Measurements from ENCODE around the gene COPG2.

Gene COPG2

GRCh38 chr7:130492523-130493274 lies 175.8 kb downstream of the COPG2 start:
- H3K9me3 Mint-ChIP-seq = no peaks in the 10 kb centered on the region
- H3K4me3 Mint-ChIP-seq = peak overlapping the region; percentile 8 to 29
- DNase-seq = no peak
- ATAC-seq (replicated peaks) = no peak
- H3K36me3 Mint-ChIP-seq (ENCODE audit: insufficient read depth) = peaks cover 8% of the 10 kb centered on the region
- no peak overlapping the region for H3K27ac Mint-ChIP-seq
- H3K4me1 Mint-ChIP-seq (ENCODE audit: low read depth in 2 of 2) = peaks cover 7 to 8% of the 10 kb centered on the region in 2 donors
- H3K27me3 Mint-ChIP-seq = peaks cover 37 to 64% of the 10 kb centered on the region in 2 donors

DNA sequence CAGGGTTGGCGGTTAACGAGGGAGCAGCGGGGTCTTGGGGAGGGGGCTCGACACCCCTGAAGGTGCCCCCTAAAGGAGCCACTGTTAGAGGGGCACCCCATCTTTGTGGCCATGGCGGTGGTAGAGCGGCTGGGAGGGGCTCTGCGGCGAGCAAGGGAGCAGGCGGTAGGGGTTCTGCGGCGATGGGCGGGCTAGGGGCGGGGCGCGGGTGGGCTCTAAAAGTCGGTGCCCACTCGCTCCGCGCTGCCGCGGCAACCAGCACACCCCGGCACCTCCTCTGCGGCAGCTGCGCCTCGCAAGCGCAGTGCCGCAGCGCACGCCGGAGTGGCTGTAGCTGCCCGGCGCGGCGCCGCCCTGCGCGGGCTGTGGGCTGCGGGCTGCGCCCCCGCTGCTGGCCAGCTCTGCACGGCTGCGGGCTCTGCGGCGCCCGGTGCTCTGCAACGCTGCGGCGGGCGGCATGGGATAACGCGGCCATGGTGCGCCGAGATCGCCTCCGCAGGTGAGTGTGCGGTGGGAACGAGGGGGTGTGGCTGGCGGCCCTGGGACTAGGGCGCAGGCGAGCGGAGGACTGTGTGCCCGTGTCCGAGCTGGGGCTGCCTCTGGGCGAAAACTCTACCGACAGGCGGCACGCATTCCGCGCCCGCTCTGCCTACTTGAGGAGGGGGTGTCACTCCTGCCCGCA lies 176.6 kb downstream of the COPG2 start, which contains the start of gene MEST:
MEST (plus strand) TSS at position 245 of the 682 bp plus-strand sequence; CDS start at position 474, 229 bp downstream.
- DNase-seq = no peak
- H3K36me3 Mint-ChIP-seq (ENCODE audit: insufficient read depth) = peaks cover 6% of the 10 kb centered on the region
- peaks cover 8% of the 10 kb centered on the region in 2 donors for H3K4me1 Mint-ChIP-seq (ENCODE audit: low read depth in 2 of 2)
- peaks cover 39 to 71% of the 10 kb centered on the region in 2 donors for H3K27me3 Mint-ChIP-seq
- no peaks in the 10 kb centered on the region for H3K9me3 Mint-ChIP-seq
- no peak within 1 kb of the TSS for H3K27ac Mint-ChIP-seq
- peak; percentile 47 for ATAC-seq (replicated peaks)
- H3K4me3 Mint-ChIP-seq = peak within 1 kb of the TSS; percentile 64 to 71

GRCh38 chr7:130490888-130491804 lies 177.4 kb downstream of the COPG2 start:
- H3K4me3 Mint-ChIP-seq = peak overlapping the region; percentile 64 to 71
- peaks cover 43 to 79% of the 10 kb centered on the region in 2 donors for H3K27me3 Mint-ChIP-seq
- peaks cover 3% of the 10 kb centered on the region for H3K36me3 Mint-ChIP-seq (ENCODE audit: insufficient read depth)
- peaks cover 15 to 16% of the 10 kb centered on the region in 2 donors for H3K4me1 Mint-ChIP-seq (ENCODE audit: low read depth in 2 of 2)
- ATAC-seq (replicated peaks) (peak; percentile 23), DNase-seq (peak in 2 of 3 experiments; percentile 14 to 17)
- H3K9me3 Mint-ChIP-seq = no peaks in the 10 kb centered on the region
- H3K27ac Mint-ChIP-seq = no peak overlapping the region

DNA sequence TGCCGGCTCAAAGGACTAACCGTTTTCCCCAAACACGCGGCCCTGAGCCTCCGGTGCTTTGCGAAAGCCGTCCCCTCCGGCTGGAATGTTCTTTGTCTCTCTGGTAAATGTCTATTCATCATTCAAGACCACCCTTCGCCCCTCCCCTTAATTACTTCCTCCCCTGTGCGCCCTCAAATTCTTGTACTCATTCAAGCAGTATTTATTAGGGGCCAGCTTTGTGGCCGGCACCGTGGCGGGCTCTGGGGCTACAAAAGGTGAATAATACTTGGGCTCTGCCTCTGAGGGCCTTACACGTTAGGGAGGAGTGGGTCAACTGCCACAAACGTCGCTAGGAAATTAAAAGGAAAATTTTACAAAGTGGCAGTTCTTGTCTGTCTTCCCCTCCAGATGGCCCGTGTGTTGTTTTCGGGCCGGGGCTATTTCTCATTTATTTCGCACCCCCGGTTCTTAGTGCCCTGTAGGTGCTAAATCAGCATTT lies 178.2 kb downstream of the COPG2 start:
- peaks cover 3% of the 10 kb centered on the region for H3K36me3 Mint-ChIP-seq (ENCODE audit: insufficient read depth)
- H3K27me3 Mint-ChIP-seq = peaks cover 51 to 87% of the 10 kb centered on the region in 2 donors
- DNase-seq (no peak), ATAC-seq (replicated peaks) (no peak)
- H3K9me3 Mint-ChIP-seq = no peaks in the 10 kb centered on the region
- no peak overlapping the region for H3K4me3 Mint-ChIP-seq
- peaks cover 21 to 22% of the 10 kb centered on the region in 2 donors for H3K4me1 Mint-ChIP-seq (ENCODE audit: low read depth in 2 of 2)
- H3K27ac Mint-ChIP-seq = no peak overlapping the region

DNA sequence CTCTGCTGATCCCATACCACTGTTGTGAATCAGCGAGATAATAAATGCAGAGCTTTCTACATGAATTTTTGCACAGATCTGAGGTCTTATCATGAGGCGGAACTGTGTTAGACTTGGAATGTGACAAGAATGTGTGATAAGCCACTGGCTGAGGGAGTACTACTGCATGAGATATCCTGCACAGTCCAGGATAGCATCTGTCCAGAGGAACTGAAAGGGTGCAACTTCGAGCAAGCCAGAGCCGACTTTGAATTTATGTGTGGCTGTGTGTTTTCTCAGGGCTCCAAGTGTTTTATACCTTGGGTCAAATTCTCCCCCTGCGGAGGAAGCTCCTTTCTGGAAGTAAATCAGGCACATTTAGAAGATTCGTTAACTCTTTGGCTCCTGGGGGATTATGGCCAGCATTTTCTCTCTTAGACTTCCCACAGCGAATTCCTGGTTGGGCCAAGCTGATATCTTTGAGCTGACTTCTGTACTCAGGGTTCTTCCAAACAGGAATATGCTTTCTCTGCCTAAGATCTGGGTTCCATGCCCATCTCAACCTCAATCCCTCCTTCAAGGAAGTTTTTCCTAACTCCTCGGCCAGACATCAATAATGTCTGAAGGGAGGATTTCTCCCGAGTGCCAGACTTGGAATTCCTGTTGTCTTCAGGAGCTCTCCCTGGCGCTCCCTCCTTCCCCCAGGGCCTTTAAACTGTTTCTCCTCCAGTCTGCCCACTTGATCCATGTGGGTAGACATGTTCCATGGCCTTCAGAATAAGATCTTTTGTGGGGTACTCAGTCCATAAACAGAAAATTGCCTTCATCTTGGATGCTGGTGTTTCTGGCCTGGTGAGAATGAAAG lies 179.2 kb downstream of the COPG2 start:
- ATAC-seq (replicated peaks) (no peak), DNase-seq (no peak)
- no peak overlapping the region for H3K4me3 Mint-ChIP-seq
- H3K27me3 Mint-ChIP-seq = peaks cover 57 to 94% of the 10 kb centered on the region in 2 donors
- peaks cover 25 to 29% of the 10 kb centered on the region in 2 donors for H3K4me1 Mint-ChIP-seq (ENCODE audit: low read depth in 2 of 2)
- H3K27ac Mint-ChIP-seq = no peak overlapping the region
- H3K9me3 Mint-ChIP-seq = no peaks in the 10 kb centered on the region
- peaks cover 3% of the 10 kb centered on the region for H3K36me3 Mint-ChIP-seq (ENCODE audit: insufficient read depth)

- Mint-ChIP-seq H3K4me1 (ENCODE audit: low read depth in 2 of 2) (peaks cover 25 to 29% of the 10 kb centered on the region in 2 donors), H3K27ac (no peak overlapping the region), H3K27me3 (peaks cover 57 to 94% of the 10 kb centered on the region in 2 donors), H3K36me3 (ENCODE audit: insufficient read depth) (peaks cover 3% of the 10 kb centered on the region), H3K9me3 (no peaks in the 10 kb centered on the region), H3K4me3 (no peak overlapping the region)
- no peak for ATAC-seq (replicated peaks)
- DNase-seq = no peak
Measured at GRCh38 chr7:130488392-130489139, 180.0 kb downstream of the COPG2 start.

- H3K27ac Mint-ChIP-seq = no peak overlapping the region
Measured at GRCh38 chr7:130486954-130487436, 181.6 kb downstream of the COPG2 start.

GRCh38 chr7:130486114-130486953 lies 182.2 kb downstream of the COPG2 start:
- Mint-ChIP-seq H3K36me3 (ENCODE audit: insufficient read depth) (no peaks in the 10 kb centered on the region), H3K4me3 (peak overlapping the region; percentile 84 to 87), H3K4me1 (ENCODE audit: low read depth in 2 of 2) (peaks cover 20 to 25% of the 10 kb centered on the region in 2 donors), H3K27ac (no peak overlapping the region), H3K27me3 (peaks cover 62 to 95% of the 10 kb centered on the region in 2 donors), H3K9me3 (no peaks in the 10 kb centered on the region)
- peak; percentile 86 for ATAC-seq (replicated peaks)
- DNase-seq = peak; percentile 43 to 49 (median 45)

More at GRCh38 chr7:130486954-130487436, 181.6 kb downstream of the COPG2 start:
- Mint-ChIP-seq H3K36me3 (ENCODE audit: insufficient read depth) (peaks cover 3% of the 10 kb centered on the region), H3K4me1 (ENCODE audit: low read depth in 2 of 2) (peaks cover 23 to 29% of the 10 kb centered on the region in 2 donors), H3K4me3 (peak overlapping the region; percentile 84 to 87), H3K9me3 (no peaks in the 10 kb centered on the region), H3K27me3 (peaks cover 61 to 95% of the 10 kb centered on the region in 2 donors)
- ATAC-seq (replicated peaks) (no peak), DNase-seq (no peak)

- H3K4me3 Mint-ChIP-seq = peak overlapping the region; percentile 84 to 87
- DNase-seq = no peak
- peaks cover 16 to 21% of the 10 kb centered on the region in 2 donors for H3K4me1 Mint-ChIP-seq (ENCODE audit: low read depth in 2 of 2)
- no peaks in the 10 kb centered on the region for H3K36me3 Mint-ChIP-seq (ENCODE audit: insufficient read depth)
- no peak for ATAC-seq (replicated peaks)
- no peaks in the 10 kb centered on the region for H3K9me3 Mint-ChIP-seq
- no peak overlapping the region for H3K27ac Mint-ChIP-seq
- peaks cover 58 to 90% of the 10 kb centered on the region in 2 donors for H3K27me3 Mint-ChIP-seq
Measured at GRCh38 chr7:130485734-130486113, 182.8 kb downstream of the COPG2 start.

DNA sequence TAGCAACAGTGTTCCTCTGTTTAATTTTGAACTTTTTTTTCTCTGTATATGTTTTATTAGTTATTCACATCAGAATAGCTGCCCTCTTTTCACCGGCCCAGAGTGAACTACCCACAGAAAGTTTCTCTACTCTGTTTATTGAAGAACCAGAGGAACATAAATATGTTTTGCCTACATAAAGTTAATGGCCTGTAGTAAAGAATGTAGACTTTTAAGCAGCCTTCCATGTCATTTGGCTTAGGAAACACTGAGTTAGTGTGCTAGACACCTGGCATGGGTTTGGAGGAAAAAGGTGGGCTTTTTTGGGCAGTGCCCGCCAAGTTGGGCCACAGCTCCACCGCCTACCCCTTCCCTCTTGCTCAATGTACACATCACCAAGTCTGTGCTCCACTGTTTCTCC lies 185.5 kb downstream of the COPG2 start:
- peaks cover 71 to 82% of the 10 kb centered on the region in 2 donors for H3K27me3 Mint-ChIP-seq
- H3K27ac Mint-ChIP-seq = no peak overlapping the region
- H3K36me3 Mint-ChIP-seq (ENCODE audit: insufficient read depth) = no peaks in the 10 kb centered on the region
- peaks cover 16 to 21% of the 10 kb centered on the region in 2 donors for H3K4me1 Mint-ChIP-seq (ENCODE audit: low read depth in 2 of 2)
- ATAC-seq (replicated peaks) (no peak), DNase-seq (no peak)
- no peaks in the 10 kb centered on the region for H3K9me3 Mint-ChIP-seq
- no peak overlapping the region for H3K4me3 Mint-ChIP-seq

GRCh38 chr7:130481898-130482297 lies 186.7 kb downstream of the COPG2 start:
- Mint-ChIP-seq H3K27me3 (peaks cover 77 to 83% of the 10 kb centered on the region in 2 donors), H3K36me3 (ENCODE audit: insufficient read depth) (no peaks in the 10 kb centered on the region), H3K4me1 (ENCODE audit: low read depth in 2 of 2) (peaks cover 16 to 20% of the 10 kb centered on the region in 2 donors), H3K9me3 (no peaks in the 10 kb centered on the region), H3K4me3 (no peak overlapping the region), H3K27ac (no peak overlapping the region)
- ATAC-seq (replicated peaks) = no peak
- no peak for DNase-seq

Data from effector memory CD8-positive, alpha-beta T cell (primary cell).